ENCODE data around the gene PIGU.

DNA sequence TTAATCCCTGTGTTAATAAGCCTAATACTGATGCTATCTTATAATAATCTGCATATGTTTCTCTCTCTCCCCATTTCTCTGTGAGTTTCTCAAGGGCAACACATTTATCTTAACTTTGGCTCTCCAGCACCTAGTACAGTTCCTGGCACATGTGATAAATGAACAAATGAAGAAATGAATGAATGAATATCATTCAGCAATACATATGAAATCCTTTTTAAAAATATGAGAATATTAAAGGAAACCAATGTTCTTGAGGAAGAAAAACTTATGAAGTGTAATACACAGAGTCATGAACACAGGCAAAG lies 55.9 kb downstream of the PIGU start:
- TF ChIP-seq, protein P1, sequence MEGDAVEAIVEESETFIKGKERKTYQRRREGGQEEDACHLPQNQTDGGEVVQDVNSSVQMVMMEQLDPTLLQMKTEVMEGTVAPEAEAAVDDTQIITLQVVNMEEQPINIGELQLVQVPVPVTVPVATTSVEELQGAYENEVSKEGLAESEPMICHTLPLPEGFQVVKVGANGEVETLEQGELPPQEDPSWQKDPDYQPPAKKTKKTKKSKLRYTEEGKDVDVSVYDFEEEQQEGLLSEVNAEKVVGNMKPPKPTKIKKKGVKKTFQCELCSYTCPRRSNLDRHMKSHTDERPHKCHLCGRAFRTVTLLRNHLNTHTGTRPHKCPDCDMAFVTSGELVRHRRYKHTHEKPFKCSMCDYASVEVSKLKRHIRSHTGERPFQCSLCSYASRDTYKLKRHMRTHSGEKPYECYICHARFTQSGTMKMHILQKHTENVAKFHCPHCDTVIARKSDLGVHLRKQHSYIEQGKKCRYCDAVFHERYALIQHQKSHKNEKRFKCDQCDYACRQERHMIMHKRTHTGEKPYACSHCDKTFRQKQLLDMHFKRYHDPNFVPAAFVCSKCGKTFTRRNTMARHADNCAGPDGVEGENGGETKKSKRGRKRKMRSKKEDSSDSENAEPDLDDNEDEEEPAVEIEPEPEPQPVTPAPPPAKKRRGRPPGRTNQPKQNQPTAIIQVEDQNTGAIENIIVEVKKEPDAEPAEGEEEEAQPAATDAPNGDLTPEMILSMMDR (IDR thresholded peaks at IDR 0.05) = no peak
- TF ChIP-seq POLR2A (IDR thresholded peaks at IDR 0.05) = no peak

All from heart left ventricle (tissue), 13 donors.